Measurements from ENCODE around the gene DCC. TPM values are rescaled to one million over a fixed set of nuclear protein-coding genes. Genes with fewer than 3 reads are reported as not detected.

DCC gene
- total RNA-seq, 1 experiment from 2014 or later: not detected

- H4K20me1 ChIP-seq (ENCODE audit: low read length): no peaks in the 10 kb centered on the region
- no peak overlapping the region for H3K4me3 ChIP-seq (ENCODE audit: low read length)
- H3K9me2 ChIP-seq (replicated peaks; ENCODE audit: low read length): no peaks in the 10 kb centered on the region
- H3K27me3 ChIP-seq (ENCODE audit: low read length): peaks cover 18% of the 10 kb centered on the region
- intact Hi-C loops (cut with micrococcal nuclease): no loop called here
- no peaks in the 10 kb centered on the region for H3F3A ChIP-seq (ENCODE audit: low read length, unreplicated experiment)
- ATAC-seq: no peak
- no peak overlapping the region for H3K4me2 ChIP-seq (ENCODE audit: low read length)
- H3K9me3 ChIP-seq (ENCODE audit: low read length): no peaks in the 10 kb centered on the region
- no peak for DNase-seq
- ChIA-PET POLR2A (ENCODE audit: unreplicated experiment) (no interaction called here), CTCF (no interaction called here)
- H3K9ac ChIP-seq (ENCODE audit: low read length): no peak overlapping the region
- BruUV-seq (replicated peaks): no TSS peak
- no peak overlapping the region for H2AFZ ChIP-seq (ENCODE audit: low read length)
- H3K79me2 ChIP-seq (ENCODE audit: low read length): no peaks in the 10 kb centered on the region
- no peaks in the 10 kb centered on the region for H3K36me3 ChIP-seq (ENCODE audit: low read depth, low read length)
- no peaks in the 10 kb centered on the region for H3K4me1 ChIP-seq (ENCODE audit: insufficient read depth, low read length)
- TF ChIP-seq EZH2 (IDR thresholded peaks at IDR 0.05; ENCODE audit: low read length, unreplicated experiment): no peak
- TF ChIP-seq EZH2phosphoT487 (IDR thresholded peaks at IDR 0.05; ENCODE audit: borderline replicate concordance, low read length): no peak
- TF ChIP-seq, protein P1, sequence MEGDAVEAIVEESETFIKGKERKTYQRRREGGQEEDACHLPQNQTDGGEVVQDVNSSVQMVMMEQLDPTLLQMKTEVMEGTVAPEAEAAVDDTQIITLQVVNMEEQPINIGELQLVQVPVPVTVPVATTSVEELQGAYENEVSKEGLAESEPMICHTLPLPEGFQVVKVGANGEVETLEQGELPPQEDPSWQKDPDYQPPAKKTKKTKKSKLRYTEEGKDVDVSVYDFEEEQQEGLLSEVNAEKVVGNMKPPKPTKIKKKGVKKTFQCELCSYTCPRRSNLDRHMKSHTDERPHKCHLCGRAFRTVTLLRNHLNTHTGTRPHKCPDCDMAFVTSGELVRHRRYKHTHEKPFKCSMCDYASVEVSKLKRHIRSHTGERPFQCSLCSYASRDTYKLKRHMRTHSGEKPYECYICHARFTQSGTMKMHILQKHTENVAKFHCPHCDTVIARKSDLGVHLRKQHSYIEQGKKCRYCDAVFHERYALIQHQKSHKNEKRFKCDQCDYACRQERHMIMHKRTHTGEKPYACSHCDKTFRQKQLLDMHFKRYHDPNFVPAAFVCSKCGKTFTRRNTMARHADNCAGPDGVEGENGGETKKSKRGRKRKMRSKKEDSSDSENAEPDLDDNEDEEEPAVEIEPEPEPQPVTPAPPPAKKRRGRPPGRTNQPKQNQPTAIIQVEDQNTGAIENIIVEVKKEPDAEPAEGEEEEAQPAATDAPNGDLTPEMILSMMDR (conservative IDR thresholded peaks at IDR 0.05; ENCODE audit: low read depth, low read length): no peak
- no peak overlapping the region for H3K27ac ChIP-seq (ENCODE audit: low read length)
Measured at GRCh38 chr18:53411511-53411910, 1071.5 kb downstream of the DCC start.

GRCh38 chr18:53417003-53417402, 1077.0 kb downstream of the DCC start:
- no peak for TF ChIP-seq EZH2phosphoT487 (IDR thresholded peaks at IDR 0.05; ENCODE audit: borderline replicate concordance, low read length)
- TF ChIP-seq EZH2 (IDR thresholded peaks at IDR 0.05; ENCODE audit: low read length, unreplicated experiment): no peak
- TF ChIP-seq, protein P1 (conservative IDR thresholded peaks at IDR 0.05; ENCODE audit: low read depth, low read length): no peak
- Histone ChIP-seq H3K9me3 (ENCODE audit: low read length) (no peaks in the 10 kb centered on the region), H3K4me1 (ENCODE audit: insufficient read depth, low read length) (no peaks in the 10 kb centered on the region), H3K36me3 (ENCODE audit: low read depth, low read length) (no peaks in the 10 kb centered on the region), H3K79me2 (ENCODE audit: low read length) (no peaks in the 10 kb centered on the region), H3K4me2 (ENCODE audit: low read length) (no peak overlapping the region), H3K27ac (ENCODE audit: low read length) (no peak overlapping the region), H3K9me2 (replicated peaks; ENCODE audit: low read length) (no peaks in the 10 kb centered on the region), H2AFZ (ENCODE audit: low read length) (no peak overlapping the region), H3K27me3 (ENCODE audit: low read length) (no peaks in the 10 kb centered on the region), H4K20me1 (ENCODE audit: low read length) (no peaks in the 10 kb centered on the region), H3K9ac (ENCODE audit: low read length) (no peak overlapping the region), H3F3A (ENCODE audit: low read length, unreplicated experiment) (no peaks in the 10 kb centered on the region), H3K4me3 (ENCODE audit: low read length) (no peak overlapping the region)
- intact Hi-C loops (cut with micrococcal nuclease): no loop called here
- DNase-seq (no peak), ATAC-seq (no peak)
- no TSS peak for BruUV-seq (replicated peaks)
- CTCF ChIA-PET: no interaction called here
- POLR2A ChIA-PET (ENCODE audit: unreplicated experiment): no interaction called here

- no peak for TF ChIP-seq EZH2phosphoT487 (IDR thresholded peaks at IDR 0.05; ENCODE audit: borderline replicate concordance, low read length)
- TF ChIP-seq EZH2 (IDR thresholded peaks at IDR 0.05; ENCODE audit: low read length, unreplicated experiment): no peak
- TF ChIP-seq, protein P1 (conservative IDR thresholded peaks at IDR 0.05; ENCODE audit: low read depth, low read length): no peak
- H3K27me3 ChIP-seq (ENCODE audit: low read length): no peaks in the 10 kb centered on the region
- no peaks in the 10 kb centered on the region for H3K9me2 ChIP-seq (replicated peaks; ENCODE audit: low read length)
- H3K4me3 ChIP-seq (ENCODE audit: low read length): no peak overlapping the region
- no peak overlapping the region for H3K9ac ChIP-seq (ENCODE audit: low read length)
- no peaks in the 10 kb centered on the region for H3K9me3 ChIP-seq (ENCODE audit: low read length)
- H3K36me3 ChIP-seq (ENCODE audit: low read depth, low read length): no peaks in the 10 kb centered on the region
- no peaks in the 10 kb centered on the region for H3K79me2 ChIP-seq (ENCODE audit: low read length)
- H4K20me1 ChIP-seq (ENCODE audit: low read length): no peaks in the 10 kb centered on the region
- H3K4me2 ChIP-seq (ENCODE audit: low read length): no peak overlapping the region
- no peaks in the 10 kb centered on the region for H3K4me1 ChIP-seq (ENCODE audit: insufficient read depth, low read length)
- H2AFZ ChIP-seq (ENCODE audit: low read length): no peak overlapping the region
- no TSS peak for BruUV-seq (replicated peaks)
- POLR2A ChIA-PET (ENCODE audit: unreplicated experiment): no interaction called here
- CTCF ChIA-PET: no interaction called here
- no peak overlapping the region for H3K27ac ChIP-seq (ENCODE audit: low read length)
- no peak for ATAC-seq
- intact Hi-C loops (cut with micrococcal nuclease): no loop called here
- DNase-seq: no peak
- H3F3A ChIP-seq (ENCODE audit: low read length, unreplicated experiment): no peaks in the 10 kb centered on the region
Measured at GRCh38 chr18:53421869-53422268, 1081.9 kb downstream of the DCC start.

All from PC-3 (cell line).